SK-N-SH treated with all-trans-retinoic acid at 6 μM for 48 hours (cell line): Measurements from ENCODE around the gene CCRL2.

Experiments
- ARNTL ChIP-seq: fragments of 450-650 bp; formaldehyde crosslinking; IDR thresholded peaks from 2 replicates; pipeline ENCODE4 v1.5.0; 2020; ENCODE audit warnings: low read depth, mild to moderate bottlenecking, moderate library complexity, borderline replicate concordance
- BACH2 ChIP-seq: fragments of 250-450 bp; sonication (Bioruptor Pico); IDR thresholded peaks from 2 replicates; pipeline ENCODE4 v1.9.0; 2021; ENCODE audit warnings: mild to moderate bottlenecking, borderline replicate concordance
- CSDC2 ChIP-seq: fragments of 250-450 bp; sonication (Bioruptor Pico); IDR thresholded peaks from 2 replicates; pipeline ENCODE4 v1.5.0; 2020; ENCODE audit warnings: mild to moderate bottlenecking, moderate library complexity
- OSR1 ChIP-seq: fragments of 250-450 bp; sonication (Bioruptor Pico); IDR thresholded peaks from 2 replicates; pipeline ENCODE4 v1.8.0; 2022; ENCODE audit warnings: moderate library complexity, mild to moderate bottlenecking, inconsistent platforms
- PATZ1 ChIP-seq: fragments of 250-450 bp; sonication (Bioruptor Pico); IDR thresholded peaks from 2 replicates; pipeline ENCODE4 v1.8.0; 2020; ENCODE audit warnings: mild to moderate bottlenecking, moderate library complexity, borderline replicate concordance
- PPARA ChIP-seq: fragments of 250-450 bp; sonication (Bioruptor Pico); IDR thresholded peaks from 2 replicates; pipeline ENCODE4 v1.5.0; 2020; ENCODE audit warnings: mild to moderate bottlenecking, borderline replicate concordance
- RARB ChIP-seq: fragments of 250-450 bp; sonication (Bioruptor Pico); IDR thresholded peaks from 2 replicates; pipeline ENCODE4 v1.8.0; 2021; ENCODE audit warnings: mild to moderate bottlenecking, moderate library complexity
- SNAI2 ChIP-seq: fragments of 250-450 bp; sonication (Bioruptor Pico); IDR thresholded peaks from 2 replicates; pipeline ENCODE4 v1.5.0; 2020; ENCODE audit warnings: mild to moderate bottlenecking, moderate library complexity
- TSHZ2 ChIP-seq: fragments of 250-450 bp; sonication (Bioruptor Pico); IDR thresholded peaks from 2 replicates; pipeline ENCODE4 v1.5.0; 2020; ENCODE audit warnings: mild to moderate bottlenecking, moderate library complexity
- ZC3H10 ChIP-seq: fragments of 250-450 bp; sonication (Bioruptor Pico); IDR thresholded peaks from 2 replicates; pipeline ENCODE4 v1.5.1; 2021; ENCODE audit warnings: mild to moderate bottlenecking, moderate library complexity
- ZFP3 ChIP-seq: fragments of 250-450 bp; sonication (Bioruptor Pico); IDR thresholded peaks from 2 replicates; pipeline ENCODE4 v1.5.0; 2020; ENCODE audit warnings: mild to moderate bottlenecking, moderate library complexity
- ZFP30 ChIP-seq: fragments of 450-650 bp; formaldehyde crosslinking; IDR thresholded peaks from 2 replicates; pipeline ENCODE4 v1.5.0; 2022; ENCODE audit warnings: mild to moderate bottlenecking, moderate library complexity
- ZNF565 ChIP-seq: fragments of 450-650 bp; formaldehyde crosslinking; conservative IDR thresholded peaks from 2 replicates; pipeline ENCODE4 v1.5.0; 2020; ENCODE audit warnings: low read depth, mild to moderate bottlenecking, moderate library complexity
- TF ChIP-seq, protein P1 (sequence below): fragments of 250-450 bp; sonication (Bioruptor Pico); IDR thresholded peaks from 2 replicates; pipeline ENCODE4 v1.5.1; 2020; ENCODE audit warnings: low read depth, mild to moderate bottlenecking, moderate library complexity

GRCh38 chr3:46395766-46396530, 11.1 kb upstream of the CCRL2 start:
- TF ChIP-seq SNAI2 (CRISPR knock-in tag) (no peak), ZC3H10 (CRISPR knock-in tag) (no peak), ZFP3 (CRISPR knock-in tag) (no peak), CSDC2 (CRISPR knock-in tag) (no peak), PATZ1 (CRISPR knock-in tag) (no peak), BACH2 (no peak), TSHZ2 (no peak), RARB (CRISPR knock-in tag) (no peak), ARNTL (CRISPR knock-in tag) (no peak), PPARA (no peak), ZNF565 (CRISPR knock-in tag) (no peak), OSR1 (CRISPR knock-in tag) (no peak), ZFP30 (CRISPR knock-in tag) (no peak)
- TF ChIP-seq, protein P1, sequence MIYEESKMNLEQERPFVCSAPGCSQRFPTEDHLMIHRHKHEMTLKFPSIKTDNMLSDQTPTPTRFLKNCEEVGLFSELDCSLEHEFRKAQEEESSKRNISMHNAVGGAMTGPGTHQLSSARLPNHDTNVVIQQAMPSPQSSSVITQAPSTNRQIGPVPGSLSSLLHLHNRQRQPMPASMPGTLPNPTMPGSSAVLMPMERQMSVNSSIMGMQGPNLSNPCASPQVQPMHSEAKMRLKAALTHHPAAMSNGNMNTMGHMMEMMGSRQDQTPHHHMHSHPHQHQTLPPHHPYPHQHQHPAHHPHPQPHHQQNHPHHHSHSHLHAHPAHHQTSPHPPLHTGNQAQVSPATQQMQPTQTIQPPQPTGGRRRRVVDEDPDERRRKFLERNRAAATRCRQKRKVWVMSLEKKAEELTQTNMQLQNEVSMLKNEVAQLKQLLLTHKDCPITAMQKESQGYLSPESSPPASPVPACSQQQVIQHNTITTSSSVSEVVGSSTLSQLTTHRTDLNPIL (CRISPR knock-in tag), result no peak
